Osteocyte (in vitro differentiated cells): ENCODE data around the gene TBC1D17. TPM values are rescaled to one million over a fixed set of nuclear protein-coding genes. Genes with fewer than 3 reads are reported as not detected.

Experiments
- DNase-seq: peaks from one replicate; pipeline ENCODE4 v3.0.0; 2021; ENCODE audit warnings: mixed read lengths; ENCODE audit not compliant: unreplicated experiment; ENCODE audit errors: extremely low spot score
- H3K27ac Mint-ChIP-seq: one replicate; pipeline ENCODE4 v1.8.0; 2021; ENCODE audit warnings: mild to moderate bottlenecking, mixed read lengths; ENCODE audit not compliant: unreplicated experiment
- H3K27me3 Mint-ChIP-seq: one replicate; pipeline ENCODE4 v1.8.0; 2021; ENCODE audit warnings: mixed read lengths; ENCODE audit not compliant: unreplicated experiment
- H3K36me3 Mint-ChIP-seq: one replicate; pipeline ENCODE4 v1.8.0; 2021; ENCODE audit warnings: mixed read lengths; ENCODE audit not compliant: unreplicated experiment
- H3K4me1 Mint-ChIP-seq: one replicate; pipeline ENCODE4 v1.8.0; 2021; ENCODE audit warnings: mixed read lengths; ENCODE audit not compliant: unreplicated experiment
- H3K4me3 Mint-ChIP-seq: one replicate; pipeline ENCODE4 v1.8.0; 2021; ENCODE audit warnings: mild to moderate bottlenecking, moderate library complexity, mixed read lengths; ENCODE audit not compliant: unreplicated experiment
- H3K9me3 Mint-ChIP-seq: one replicate; pipeline ENCODE4 v1.8.0; 2021; ENCODE audit warnings: mixed read lengths; ENCODE audit not compliant: unreplicated experiment
- CTCF ChIP-seq: fragments of 200-600 bp; sonication (generic); IDR thresholded peaks from 2 replicates; pipeline ENCODE4 v1.5.0; 2021; ENCODE audit warnings: antibody characterized with exemption, mild to moderate bottlenecking, moderate library complexity
- total RNA-seq: library from RNA; stranded (reverse); gene quantifications from 2 replicates; pipeline ENCODE4 v1.2.1, GENCODE V29; 2021

TBC1D17 gene
- total RNA-seq, 1 donor from 2014 or later: 71.9 TPM

GRCh38 chr19:49837425-49837824, 40.1 kb upstream of the TBC1D17 start:
- H3K9me3 Mint-ChIP-seq: no peaks in the 10 kb centered on the region
- H3K27ac Mint-ChIP-seq: no peak overlapping the region
- H3K4me1 Mint-ChIP-seq: no peaks in the 10 kb centered on the region
- TF ChIP-seq CTCF: no peak
- no peak overlapping the region for H3K4me3 Mint-ChIP-seq
- no peak for DNase-seq
- H3K27me3 Mint-ChIP-seq: no peaks in the 10 kb centered on the region
- H3K36me3 Mint-ChIP-seq: peaks cover 50% of the 10 kb centered on the region

- H3K9me3 Mint-ChIP-seq: no peaks in the 10 kb centered on the region
- no peak for TF ChIP-seq CTCF
- H3K27me3 Mint-ChIP-seq: no peaks in the 10 kb centered on the region
- H3K4me3 Mint-ChIP-seq: no peak overlapping the region
- no peak for DNase-seq
- H3K4me1 Mint-ChIP-seq: no peaks in the 10 kb centered on the region
- peaks cover 41% of the 10 kb centered on the region for H3K36me3 Mint-ChIP-seq
- H3K27ac Mint-ChIP-seq: no peak overlapping the region
Observed at GRCh38 chr19:49838885-49839588, 38.5 kb upstream of the TBC1D17 start.

GRCh38 chr19:49839713-49840112, 37.8 kb upstream of the TBC1D17 start:
- TF ChIP-seq CTCF: no peak
- Mint-ChIP-seq H3K4me1 (no peaks in the 10 kb centered on the region), H3K4me3 (no peak overlapping the region), H3K9me3 (no peaks in the 10 kb centered on the region), H3K27ac (no peak overlapping the region), H3K27me3 (no peaks in the 10 kb centered on the region), H3K36me3 (peaks cover 39% of the 10 kb centered on the region)
- no peak for DNase-seq

GRCh38 chr19:49840321-49840720, 37.2 kb upstream of the TBC1D17 start:
- no peak overlapping the region for H3K27ac Mint-ChIP-seq
- DNase-seq: no peak
- TF ChIP-seq CTCF: no peak
- H3K4me1 Mint-ChIP-seq: peaks cover 6% of the 10 kb centered on the region
- no peak overlapping the region for H3K4me3 Mint-ChIP-seq
- H3K9me3 Mint-ChIP-seq: no peaks in the 10 kb centered on the region
- no peaks in the 10 kb centered on the region for H3K27me3 Mint-ChIP-seq
- peaks cover 35% of the 10 kb centered on the region for H3K36me3 Mint-ChIP-seq

GRCh38 chr19:49840736-49841249, 36.7 kb upstream of the TBC1D17 start:
- H3K4me1 Mint-ChIP-seq: peaks cover 10% of the 10 kb centered on the region
- peaks cover 35% of the 10 kb centered on the region for H3K36me3 Mint-ChIP-seq
- H3K9me3 Mint-ChIP-seq: no peaks in the 10 kb centered on the region
- DNase-seq: no peak
- no peaks in the 10 kb centered on the region for H3K27me3 Mint-ChIP-seq
- TF ChIP-seq CTCF: no peak
- H3K4me3 Mint-ChIP-seq: no peak overlapping the region
- H3K27ac Mint-ChIP-seq: no peak overlapping the region
